ENCODE data around the gene RASSF10. TPM values are rescaled to one million over a fixed set of nuclear protein-coding genes. Genes with fewer than 3 reads are reported as not detected.

The RASSF10 gene
- total RNA-seq, 1 experiment from 2014 or later: not detected

GRCh38 chr11:13033760-13034533, 24.8 kb downstream of the RASSF10 start:
- ChIA-PET POLR2A (no interaction called here), CTCF (no interaction called here)
- no peak for DNase-seq (ENCODE audit: unreplicated experiment)
- Mint-ChIP-seq H3K4me3 (ENCODE audit: unreplicated experiment) (no peak overlapping the region), H3K27me3 (ENCODE audit: insufficient read depth, unreplicated experiment) (no peaks in the 10 kb centered on the region), H3K36me3 (ENCODE audit: insufficient read depth, unreplicated experiment) (no peaks in the 10 kb centered on the region), H3K27ac (ENCODE audit: low read depth, unreplicated experiment) (no peak overlapping the region), H3K9me3 (ENCODE audit: unreplicated experiment) (no peaks in the 10 kb centered on the region), H3K4me1 (ENCODE audit: insufficient read depth, unreplicated experiment) (peaks cover 10% of the 10 kb centered on the region)
- TF ChIP-seq CTCF (IDR thresholded peaks at IDR 0.05; ENCODE audit: unreplicated experiment): no peak
- intact Hi-C loops (cut with micrococcal nuclease): no loop called here
- BruUV-seq (replicated peaks): no TSS peak

GRCh38 chr11:13035711-13036110, 26.6 kb downstream of the RASSF10 start:
- Mint-ChIP-seq H3K9me3 (ENCODE audit: unreplicated experiment) (no peaks in the 10 kb centered on the region), H3K27ac (ENCODE audit: low read depth, unreplicated experiment) (no peak overlapping the region), H3K4me3 (ENCODE audit: unreplicated experiment) (no peak overlapping the region), H3K27me3 (ENCODE audit: insufficient read depth, unreplicated experiment) (no peaks in the 10 kb centered on the region), H3K4me1 (ENCODE audit: insufficient read depth, unreplicated experiment) (peaks cover 10% of the 10 kb centered on the region), H3K36me3 (ENCODE audit: insufficient read depth, unreplicated experiment) (no peaks in the 10 kb centered on the region)
- TF ChIP-seq CTCF (IDR thresholded peaks at IDR 0.05; ENCODE audit: unreplicated experiment): no peak
- ChIA-PET POLR2A (no interaction called here), CTCF (interaction anchor here (1.5 kb wide), 1 partner anchor 10 kb away, joined by 3 read pairs; no protein-coding TSS in a partner anchor)
- intact Hi-C loops (cut with micrococcal nuclease): no loop called here
- BruUV-seq (replicated peaks): no TSS peak
- no peak for DNase-seq (ENCODE audit: unreplicated experiment)

- CTCF ChIA-PET: interaction anchor here (0.6 to 1.5 kb wide), 3 partner anchors 10 to 72 kb away, joined by 3 read pairs; no protein-coding TSS in a partner anchor
- POLR2A ChIA-PET: interaction anchor here (0.6 kb wide), 1 partner anchor 110 kb away, joined by 3 read pairs; no protein-coding TSS in a partner anchor
- no peak for TF ChIP-seq CTCF (IDR thresholded peaks at IDR 0.05; ENCODE audit: unreplicated experiment)
- H3K36me3 Mint-ChIP-seq (ENCODE audit: insufficient read depth, unreplicated experiment): no peaks in the 10 kb centered on the region
- peaks cover 10% of the 10 kb centered on the region for H3K4me1 Mint-ChIP-seq (ENCODE audit: insufficient read depth, unreplicated experiment)
- no peaks in the 10 kb centered on the region for H3K27me3 Mint-ChIP-seq (ENCODE audit: insufficient read depth, unreplicated experiment)
- no peaks in the 10 kb centered on the region for H3K9me3 Mint-ChIP-seq (ENCODE audit: unreplicated experiment)
- BruUV-seq (replicated peaks): no TSS peak
- intact Hi-C loops (cut with micrococcal nuclease): no loop called here
- DNase-seq (ENCODE audit: unreplicated experiment): no peak
- H3K4me3 Mint-ChIP-seq (ENCODE audit: unreplicated experiment): no peak overlapping the region
- H3K27ac Mint-ChIP-seq (ENCODE audit: low read depth, unreplicated experiment): no peak overlapping the region
Observed at GRCh38 chr11:13036235-13036634, 27.1 kb downstream of the RASSF10 start.

- TF ChIP-seq CTCF (IDR thresholded peaks at IDR 0.05; ENCODE audit: unreplicated experiment): no peak
- H3K27me3 Mint-ChIP-seq (ENCODE audit: insufficient read depth, unreplicated experiment): no peaks in the 10 kb centered on the region
- peaks cover 10% of the 10 kb centered on the region for H3K4me1 Mint-ChIP-seq (ENCODE audit: insufficient read depth, unreplicated experiment)
- no peak overlapping the region for H3K27ac Mint-ChIP-seq (ENCODE audit: low read depth, unreplicated experiment)
- DNase-seq (ENCODE audit: unreplicated experiment): peak; percentile 60
- no peak overlapping the region for H3K4me3 Mint-ChIP-seq (ENCODE audit: unreplicated experiment)
- no peaks in the 10 kb centered on the region for H3K36me3 Mint-ChIP-seq (ENCODE audit: insufficient read depth, unreplicated experiment)
- ChIA-PET CTCF (no interaction called here), POLR2A (interaction anchor here (0.7 to 1.2 kb wide), 2 partner anchors 23 to 25 kb away, joined by 3 to 4 read pairs; no protein-coding TSS in a partner anchor)
- intact Hi-C loops (cut with micrococcal nuclease): no loop called here
- no peaks in the 10 kb centered on the region for H3K9me3 Mint-ChIP-seq (ENCODE audit: unreplicated experiment)
- BruUV-seq (replicated peaks): no TSS peak
Observed at GRCh38 chr11:13038366-13038765, 29.2 kb downstream of the RASSF10 start.

All from MCF 10A (cell line).